Psoas muscle (tissue), 8 donors: ENCODE measurements around the gene PRPF38B. TPM values are rescaled to one million over a fixed set of nuclear protein-coding genes. Genes with fewer than 3 reads are reported as not detected.

ENCODE experiments used
- ATAC-seq, 4 donors: fragments of 200-7000 bp; cut with Tn5 transposase; one replicate each; pipeline ENCODE4 v1.9.1; 2020; ENCODE audit warnings: moderate library complexity in 3 of 4, mild to moderate bottlenecking in 2 of 4
- DNase-seq, 2 donors: peaks; one replicate each; pipeline ENCODE4 v3.0.0-alpha.2; 2020
- H3K27ac ChIP-seq: fragments of 200-600 bp; one replicate; pipeline ENCODE4 v1.8.0; 2022
- H3K27me3 ChIP-seq, 3 donors: fragments of 200-600 bp in 1 of 3; one replicate each; pipeline versions ENCODE4 v1.6.1 to v1.8.0; 2013 to 2022; ENCODE audit warnings: low read length in 2 of 3, mild to moderate bottlenecking in 2 of 3, moderate library complexity in 1 of 3; ENCODE audit not compliant: insufficient read depth in 3 of 3
- H3K36me3 ChIP-seq, 2 donors: fragments of 200-600 bp in 1 of 2; one replicate each; pipeline versions ENCODE4 v1.6.1 to v1.8.0; 2013 to 2022; ENCODE audit warnings: low read depth in 1 of 2, mild to moderate bottlenecking in 1 of 2, moderate library complexity in 1 of 2; ENCODE audit not compliant: insufficient read depth in 1 of 2
- H3K4me1 ChIP-seq: fragments of 200-600 bp; one replicate; pipeline ENCODE4 v1.8.0; 2022
- H3K4me3 ChIP-seq: fragments of 200-600 bp; one replicate; pipeline ENCODE4 v1.8.0; 2022; ENCODE audit warnings: mild to moderate bottlenecking
- H3K9me3 ChIP-seq: fragments of 200-600 bp; one replicate; pipeline ENCODE4 v1.8.0; 2022
- CTCF ChIP-seq: fragments of 200-600 bp; IDR thresholded peaks from one replicate; pipeline ENCODE4 v1.8.0; 2022; ENCODE audit warnings: antibody characterized with exemption
- WGBS, 3 donors: extraction: QIAGEN DNeasy Blood & Tissue Kit; methylation state at CpG; one replicate each; pipeline versions ENCODE4 v1.1.6 to v1.1.7; 2013; 5-methylcytosine and 5-hydroxymethylcytosine counted together
- intact Hi-C, 2 donors: fragments of 100-400 bp; cut with DNase I; formaldehyde crosslinking; loops; one replicate each; pipeline versions ENCODE4 v1.11.0 to v1.14.2; 2022
- polyA plus RNA-seq, 3 donors: library from polyadenylated mRNA; stranded (reverse); fragments of 200-250 nt; gene quantifications; one replicate each; pipeline ENCODE4 v1.2.3, GENCODE V29; 2013
- total RNA-seq, 4 donors: library from RNA; stranded (reverse); fragmentation: NEBNext Ultra II Directional in 2 of 4; extraction: Animal tissue kit (Norgen Biotek cat#: 25700) in 2 of 4; gene quantifications; one replicate each; pipeline versions ENCODE4 v1.2.1 to v1.2.4, GENCODE V29; 2021 to 2023
- donor health status: healthy with polysubstance abuse.
- donor health status: DM: no; HTN: no; CAD: no; lungs with moderate emphysema.
- donor health status: Bipolar disorder and iron deficiency.
- donor health status: healthy.
- donor health status: DM: yes; HTN: yes; CAD: no.
- donor health status: DM: no; HTN: no; CAD: no.
- donor health status: DM: no; HTN: no; CAD: no.
- donor health status: DM: yes; HTN: yes; CAD: no.

The PRPF38B gene
- total and polyA plus RNA-seq, 7 donors: 13.3 to 28.9 (median 18.8) TPM

DNA sequence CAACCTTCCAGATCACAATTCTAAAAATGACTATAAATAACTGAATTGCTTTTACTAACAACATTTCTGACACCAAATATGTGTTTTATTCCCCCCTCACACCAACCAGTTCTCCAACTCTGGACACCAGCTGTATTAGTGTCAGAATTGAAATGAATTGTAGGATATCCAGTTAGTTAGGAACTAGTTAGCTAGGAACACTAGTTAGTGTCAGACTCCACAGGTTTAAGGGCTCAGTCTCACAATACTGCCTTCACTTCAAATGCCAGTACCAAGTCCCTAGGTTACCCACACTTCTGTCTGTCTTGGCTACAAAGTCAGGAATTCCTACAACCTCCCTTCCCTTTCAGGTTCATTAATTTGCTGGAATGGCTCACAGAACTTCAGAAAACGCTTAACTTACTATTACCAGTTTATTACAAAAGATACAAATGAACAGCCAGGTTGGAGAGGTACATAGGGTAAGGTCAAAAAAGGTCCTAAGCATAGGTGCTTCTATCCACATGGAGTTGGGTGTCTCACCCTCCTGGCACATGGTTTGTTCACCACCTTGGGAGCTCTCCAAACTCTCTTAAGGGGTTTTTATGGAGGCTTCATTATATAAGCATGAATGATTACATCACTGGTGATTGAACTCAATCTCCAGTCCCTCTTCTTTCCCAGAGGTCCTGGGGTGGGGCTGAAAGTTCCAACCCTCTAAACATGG is 58.5 kb downstream of the PRPF38B start:
- Histone ChIP-seq H3K27me3 (no peaks in the 10 kb centered on the region), H3K4me1 (peaks cover 4% of the 10 kb centered on the region), H3K36me3 (peaks cover 0 to 47% of the 10 kb centered on the region in 2 donors), H3K9me3 (no peaks in the 10 kb centered on the region), H3K27ac (no peak overlapping the region), H3K4me3 (no peak overlapping the region)
- no peak for TF ChIP-seq CTCF
- intact Hi-C loops: loop anchor here in 1 of 2 donors (5.0 to 10.0 kb wide), 2 partner anchors 62 to 174 kb away; no protein-coding TSS in a partner anchor
- 47 to 88% (median 70%) methylated on average over 1 of the region's 1 CpG for WGBS, 3 donors
- DNase-seq (no peak), ATAC-seq (no peak)

Other genes with a start within 250 kb of the PRPF38B start
- not detected for gene NBPF6, start 242.0 kb upstream of the PRPF38B start, total RNA-seq
- gene NBPF6, start 242.0 kb upstream of the PRPF38B start, polyA plus RNA-seq: not detected
- gene EEIG2, start 132.2 kb upstream of the PRPF38B start, total RNA-seq: 1 to 10 TPM in 3 of 4 donors, under 1 TPM in 1; 0.90 to 2.1 (median 1.3) TPM
- 1 to 10 TPM in 1 of 3 donors, under 1 TPM in 2; 0.51 to 1.5 (median 0.53) TPM for gene EEIG2, start 132.2 kb upstream of the PRPF38B start, polyA plus RNA-seq
- 1 to 10 TPM; 1.4 to 1.8 (median 1.6) TPM for gene HENMT1, start 31.2 kb upstream of the PRPF38B start, total RNA-seq
- 1 to 10 TPM; 1.2 to 4.1 (median 3.6) TPM for gene HENMT1, start 31.2 kb upstream of the PRPF38B start, polyA plus RNA-seq
- gene FNDC7, start 20.6 kb downstream of the PRPF38B start, total RNA-seq: under 1 TPM in 1 of 4 donors, not detected in 3; 0.32 TPM
- gene FNDC7, start 20.6 kb downstream of the PRPF38B start, polyA plus RNA-seq: under 1 TPM in 1 of 3 donors, not detected in 2; 0.09 TPM
- 10 to 100 TPM; 13.6 to 22.3 (median 17.7) TPM for gene STXBP3, start 54.4 kb downstream of the PRPF38B start, total RNA-seq
- 10 to 100 TPM; 12.7 to 21.1 (median 16.5) TPM for gene STXBP3, start 54.4 kb downstream of the PRPF38B start, polyA plus RNA-seq
- 1 to 10 TPM in 2 of 4 donors, under 1 TPM in 2; 0.47 to 2.1 (median 0.91) TPM for gene AKNAD1, start 164.8 kb downstream of the PRPF38B start, total RNA-seq
- gene AKNAD1, start 164.8 kb downstream of the PRPF38B start, polyA plus RNA-seq: 1 to 10 TPM in 1 of 3 donors, under 1 TPM in 2; 0.14 to 1.1 (median 0.51) TPM
- gene GPSM2, start 184.7 kb downstream of the PRPF38B start, total RNA-seq: 10 to 100 TPM; 26.4 to 84.0 (median 55.9) TPM
- gene GPSM2, start 184.7 kb downstream of the PRPF38B start, polyA plus RNA-seq: 10 to 100 TPM in 2 of 3 donors, 1 to 10 TPM in 1; 3.5 to 36.0 (median 17.5) TPM